DMS79 (cell line): ENCODE data around the gene TPM4.
A peak's percentile ranks its signal among the peaks of the same experiment; 100 is the strongest.

Source experiments
- DNase-seq: peaks from one replicate; lab custom pipeline; 2025; lab: John Stamatoyannopoulos, UW

Gene TPM4

GRCh38 chr19:16131648-16132047 lies 55.4 kb downstream of the TPM4 start:
- no peak for DNase-seq

GRCh38 chr19:16133818-16134217 lies 57.5 kb downstream of the TPM4 start:
- DNase-seq = no peak

- DNase-seq = no peak
These were observed 58.2 kb downstream of the TPM4 start for GRCh38 chr19:16134510-16134909.

- no peak for DNase-seq
These were observed 59.3 kb downstream of the TPM4 start for GRCh38 chr19:16135430-16136127.

- DNase-seq = no peak
These were observed 60.1 kb downstream of the TPM4 start for GRCh38 chr19:16136185-16136999.

GRCh38 chr19:16139752-16140151 lies 63.5 kb downstream of the TPM4 start:
- DNase-seq = no peak

- DNase-seq = no peak
These were observed 64.7 kb downstream of the TPM4 start for GRCh38 chr19:16141043-16141442.

GRCh38 chr19:16142032-16142580 lies 65.8 kb downstream of the TPM4 start:
- DNase-seq = no peak

- peak; percentile 81 for DNase-seq
These were observed 67.3 kb downstream of the TPM4 start, which contains the start of gene HSH2D for GRCh38 chr19:16143399-16144215. HSH2D (plus strand) TSS chr19:16143685; CDS start chr19:16148751, 5,066 bp downstream.

GRCh38 chr19:16144216-16144581 lies 67.9 kb downstream of the TPM4 start:
- no peak for DNase-seq

- DNase-seq = no peak
These were observed 69.8 kb downstream of the TPM4 start for GRCh38 chr19:16146112-16146511.

- no peak for DNase-seq
These were observed 72.3 kb downstream of the TPM4 start for GRCh38 chr19:16148443-16149229.
